Endothelial cell of umbilical vein (primary cell): ENCODE data around the gene FOXF1. TPM values are rescaled to one million over a fixed set of nuclear protein-coding genes. Genes with fewer than 3 reads are reported as not detected.

Experiments used
- BruUV-seq: library from RNA; stranded (reverse); fragments of 400-500 nt; replicated peaks from 2 replicates; lab custom pipeline; 2021; lab: Mats Ljungman, UMichigan
- CTCF ChIA-PET: fragments of 300-600, 350-600 bp; sonication (Branson Sonifier 250); formaldehyde crosslinking; loops from one replicate; lab custom pipeline; 2021; ENCODE audit warnings: antibody characterized with exemption, inconsistent platforms; lab: Charles Lee
- POLR2A ChIA-PET: fragments of 300-600, 350-600 bp; sonication (Branson Sonifier 250); formaldehyde crosslinking; loops from one replicate; lab custom pipeline; 2021; ENCODE audit warnings: antibody characterized with exemption, inconsistent platforms; lab: Charles Lee
- DNase-seq: peaks from one replicate; pipeline ENCODE4 v3.0.0-alpha.2; 2011; ENCODE audit warnings: low read depth, low spot score
- FAIRE-seq: peaks from 2 replicates; lab custom pipeline; 2011; peaks lifted over from hg19 to GRCh38; lab: Jason Lieb, UNC
- H2AFZ ChIP-seq: 2 replicates; pipeline ENCODE4 v1.6.0; 2012; ENCODE audit warnings: low read depth, low read length, control low read depth, inconsistent platforms
- H3K27ac ChIP-seq: 2 replicates; pipeline ENCODE4 v1.5.1; 2011; ENCODE audit warnings: low read depth, mild to moderate bottlenecking, control low read depth, low read length, moderate library complexity; ENCODE audit not compliant: insufficient read depth
- H3K27me3 ChIP-seq, 2 experiments: 2 replicates each; pipeline versions ENCODE4 v1.6.0 to v1.6.1; 2011; ENCODE audit warnings: low read length in 2 of 2, mixed read lengths in 1 of 2; ENCODE audit not compliant: control insufficient read depth in 2 of 2, insufficient read depth in 2 of 2
- H3K36me3 ChIP-seq, 2 experiments: 2 replicates in 1 of 2; 3 replicates in 1 of 2; pipeline ENCODE4 v1.5.1; 2011; ENCODE audit warnings: low read length in 2 of 2, mild to moderate bottlenecking in 1 of 2, moderate library complexity in 1 of 2; ENCODE audit not compliant: control insufficient read depth in 2 of 2, insufficient read depth in 2 of 2; ENCODE audit errors: extremely low read depth in 1 of 2
- H3K4me1 ChIP-seq: 3 replicates; pipeline ENCODE4 v1.5.1; 2011; ENCODE audit warnings: mild to moderate bottlenecking, low read length; ENCODE audit not compliant: control insufficient read depth, insufficient read depth; ENCODE audit errors: extremely low read depth
- H3K4me2 ChIP-seq: 2 replicates; pipeline ENCODE4 v1.6.1; 2011; ENCODE audit warnings: low read length, control low read depth, mixed read lengths; ENCODE audit not compliant: insufficient read depth
- H3K4me3 ChIP-seq, 3 experiments: fragments of 200-600 bp in 1 of 3; sonication (generic), shearing (Covaris generic) in 1 of 3; replicated peaks in 1 of 3; 2 replicates each; pipeline ENCODE4 v1.5.1; 2011 to 2016; ENCODE audit warnings: control low read depth in 3 of 3, low read length in 3 of 3, mild to moderate bottlenecking in 2 of 3, inconsistent platforms in 1 of 3, low read depth in 1 of 3, moderate library complexity in 1 of 3; ENCODE audit not compliant: insufficient read depth in 1 of 3
- H3K79me2 ChIP-seq: 2 replicates; pipeline ENCODE4 v1.6.0; 2012; ENCODE audit warnings: low read length, inconsistent platforms; ENCODE audit not compliant: control insufficient read depth, insufficient read depth
- H3K9ac ChIP-seq: replicated peaks from 2 replicates; pipeline ENCODE3; 2011; ENCODE audit warnings: low read length, control low read depth; ENCODE audit not compliant: insufficient read depth; ENCODE audit errors: extremely low read depth
- H3K9me1 ChIP-seq: replicated peaks from 3 replicates; pipeline ENCODE4 v1.6.0; 2011; ENCODE audit warnings: mild to moderate bottlenecking, low read length; ENCODE audit not compliant: control insufficient read depth, insufficient read depth; ENCODE audit errors: extremely low read depth
- H3K9me3 ChIP-seq: replicated peaks from 2 replicates; pipeline ENCODE4 v1.5.1; 2012; ENCODE audit warnings: low read length, inconsistent platforms; ENCODE audit not compliant: control insufficient read depth, insufficient read depth
- H4K20me1 ChIP-seq: replicated peaks from 2 replicates; pipeline ENCODE3; 2011; ENCODE audit warnings: mild to moderate bottlenecking, low read length; ENCODE audit not compliant: control insufficient read depth, insufficient read depth; ENCODE audit errors: extremely low read depth
- EZH2 ChIP-seq: IDR thresholded peaks from 2 replicates; pipeline ENCODE4 v1.6.1; 2012; ENCODE audit warnings: borderline replicate concordance, low read depth, mild to moderate bottlenecking, moderate library complexity, low read length, inconsistent platforms; ENCODE audit not compliant: severe bottlenecking
- FOS ChIP-seq: IDR thresholded peaks from 2 replicates; pipeline ENCODE4 v1.6.1; 2011; ENCODE audit warnings: mild to moderate bottlenecking, low read length, moderate library complexity, borderline replicate concordance; ENCODE audit not compliant: insufficient read depth
- GATA2 ChIP-seq: IDR thresholded peaks from 2 replicates; pipeline ENCODE4 v1.7.0; 2011; ENCODE audit warnings: low read depth, mild to moderate bottlenecking, moderate library complexity, mixed read lengths, low read length; ENCODE audit not compliant: insufficient read length, insufficient read depth
- JUN ChIP-seq: IDR thresholded peaks from 2 replicates; pipeline ENCODE4 v1.6.1; 2011; ENCODE audit warnings: borderline replicate concordance, low read depth; ENCODE audit not compliant: insufficient read length, insufficient read depth
- MAX ChIP-seq: IDR thresholded peaks from 2 replicates; pipeline ENCODE4 v1.6.1; 2011; ENCODE audit not compliant: insufficient read depth, insufficient read length
- MYC ChIP-seq: IDR thresholded peaks from one replicate; pipeline ENCODE4 v1.6.1; 2011; ENCODE audit warnings: mild to moderate bottlenecking, low read depth, low read length
- POLR2A ChIP-seq: IDR thresholded peaks from 2 replicates; pipeline ENCODE4 v1.6.1; 2012; ENCODE audit warnings: low read depth, mild to moderate bottlenecking, control low read depth, low read length
- POLR2AphosphoS5 ChIP-seq: IDR thresholded peaks from 2 replicates; pipeline ENCODE4 v1.6.1; 2012; ENCODE audit warnings: low read depth, mild to moderate bottlenecking, control low read depth, low read length, moderate library complexity; ENCODE audit not compliant: insufficient read depth
- dilution Hi-C: fragments of 300-500 bp; cut with MboI; formaldehyde crosslinking; loops from one replicate; pipeline ENCODE4 v1.15.0; 2019; ENCODE audit warnings: low sequenced_read_pairs; ENCODE audit not compliant: extremely low pct_ligation_motif_present
- intact Hi-C: fragments of 100-400 bp; cut with micrococcal nuclease; formaldehyde crosslinking; loops from one replicate; pipeline ENCODE4 v1.10.0; 2022
- polyA plus RNA-seq, 4 experiments: library from polyadenylated mRNA; depleted of rRNA in 3 of 4; stranded (reverse) in 3 of 4; unstranded in 1 of 4; fragments of >200 nt; gene quantifications; 2 replicates each; pipeline versions ENCODE4 v1.2.1 to v1.2.3, GENCODE V29; 2011 to 2012; ENCODE audit warnings: missing spikeins in 1 of 4
- total RNA-seq: library from RNA; stranded (reverse); gene quantifications from 2 replicates; pipeline ENCODE4 v1.2.3, GENCODE V29; 2021
- TF ChIP-seq, protein P1 (sequence below), 2 donors: IDR thresholded peaks; 1 replicate in 1 of 2; 2 replicates in 1 of 2; pipeline ENCODE4 v1.5.1; 2011; ENCODE audit warnings: low read length in 2 of 2, mild to moderate bottlenecking in 2 of 2, moderate library complexity in 2 of 2, control low read depth in 1 of 2, inconsistent platforms in 1 of 2, low read depth in 1 of 2; ENCODE audit not compliant: insufficient read depth in 1 of 2; ENCODE audit errors: extremely low read depth in 1 of 2

Gene FOXF1
- total and polyA plus RNA-seq, 2 donors (not counting 3 experiments of a cell fraction or from before 2014, with no cell fraction given), result 1.0 to 1.1 TPM

DNA sequence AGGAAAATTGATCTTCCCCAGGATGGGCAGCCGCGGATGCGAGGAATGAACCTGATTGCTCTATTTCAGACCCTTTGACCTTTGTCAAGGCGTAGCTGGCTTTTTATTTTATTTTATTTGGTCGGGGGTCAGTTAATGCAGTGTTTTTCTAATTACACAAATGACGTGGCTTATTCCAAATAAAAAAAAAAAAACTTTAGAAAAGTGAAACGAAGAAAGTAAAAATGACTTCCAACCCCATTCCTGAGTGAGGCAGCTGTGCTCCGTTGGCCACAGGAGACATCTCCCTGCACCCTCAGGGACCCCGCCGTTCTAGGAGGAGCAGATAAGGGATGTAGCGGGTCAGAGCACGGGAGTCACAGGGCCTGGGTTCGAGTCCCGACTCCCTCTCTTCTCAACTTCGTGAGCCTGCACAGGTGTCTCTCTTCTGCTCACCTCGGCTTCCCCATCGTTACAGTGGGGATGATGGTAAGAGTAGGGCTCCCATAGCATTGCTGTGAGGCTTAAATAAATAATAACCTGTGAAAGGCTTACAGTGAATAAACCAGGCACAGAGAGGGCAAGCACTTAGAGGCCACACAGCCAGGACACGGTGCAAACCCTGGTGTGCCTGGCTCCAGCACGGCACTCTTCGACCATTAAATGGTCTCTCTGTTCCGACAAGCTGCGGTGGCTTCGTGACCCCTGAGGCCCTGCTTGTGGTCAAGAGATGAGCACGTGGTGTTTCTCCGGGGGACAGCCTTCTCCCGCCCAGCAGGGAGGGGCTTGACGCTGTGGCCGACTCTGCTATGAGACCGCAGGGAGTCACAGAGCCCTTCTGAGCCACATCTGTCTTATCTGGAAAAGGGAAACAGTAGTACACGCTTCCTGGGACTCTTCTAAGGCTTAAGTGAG is 10.2 kb downstream of the FOXF1 start:
- dilution Hi-C loops, result no loop called here

More for the DNA sequence above, 10.2 kb downstream of the FOXF1 start:
- BruUV-seq, result no TSS peak
- DNase-seq (no peak), FAIRE-seq (no peak)
- no peak overlapping the region for H2AFZ ChIP-seq
- H4K20me1 ChIP-seq, result no peaks in the 10 kb centered on the region
- ChIA-PET CTCF (interaction anchor here (0.7 to 7.0 kb wide), 10 partner anchors 11 to 699 kb away, joined by 3 to 471 read pairs (median 4); no protein-coding TSS in a partner anchor), POLR2A (no interaction called here)
- intact Hi-C loops, result loop anchor here (1.0 kb wide), 3 partner anchors 268 to 476 kb away; no protein-coding TSS in a partner anchor
- H3K27me3 ChIP-seq, result peaks cover 16 to 20% of the 10 kb centered on the region in 2 experiments
- H3K4me2 ChIP-seq, result peak overlapping the region; percentile 14
- H3K9me3 ChIP-seq, result no peaks in the 10 kb centered on the region
- no peak overlapping the region for H3K27ac ChIP-seq
- no peak overlapping the region for H3K9ac ChIP-seq
- no peaks in the 10 kb centered on the region for H3K9me1 ChIP-seq
- no peak for TF ChIP-seq POLR2AphosphoS5
- no peak for TF ChIP-seq JUN
- no peak for TF ChIP-seq GATA2
- TF ChIP-seq, protein P1, sequence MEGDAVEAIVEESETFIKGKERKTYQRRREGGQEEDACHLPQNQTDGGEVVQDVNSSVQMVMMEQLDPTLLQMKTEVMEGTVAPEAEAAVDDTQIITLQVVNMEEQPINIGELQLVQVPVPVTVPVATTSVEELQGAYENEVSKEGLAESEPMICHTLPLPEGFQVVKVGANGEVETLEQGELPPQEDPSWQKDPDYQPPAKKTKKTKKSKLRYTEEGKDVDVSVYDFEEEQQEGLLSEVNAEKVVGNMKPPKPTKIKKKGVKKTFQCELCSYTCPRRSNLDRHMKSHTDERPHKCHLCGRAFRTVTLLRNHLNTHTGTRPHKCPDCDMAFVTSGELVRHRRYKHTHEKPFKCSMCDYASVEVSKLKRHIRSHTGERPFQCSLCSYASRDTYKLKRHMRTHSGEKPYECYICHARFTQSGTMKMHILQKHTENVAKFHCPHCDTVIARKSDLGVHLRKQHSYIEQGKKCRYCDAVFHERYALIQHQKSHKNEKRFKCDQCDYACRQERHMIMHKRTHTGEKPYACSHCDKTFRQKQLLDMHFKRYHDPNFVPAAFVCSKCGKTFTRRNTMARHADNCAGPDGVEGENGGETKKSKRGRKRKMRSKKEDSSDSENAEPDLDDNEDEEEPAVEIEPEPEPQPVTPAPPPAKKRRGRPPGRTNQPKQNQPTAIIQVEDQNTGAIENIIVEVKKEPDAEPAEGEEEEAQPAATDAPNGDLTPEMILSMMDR (IDR thresholded peaks at IDR 0.05; ENCODE audit: extremely low read depth in 1 of 2, insufficient read depth in 1 of 2, low read depth in 1 of 2, low read length in 2 of 2), result no peak
- no peak for TF ChIP-seq POLR2A
- no peak for TF ChIP-seq EZH2
- TF ChIP-seq FOS, result no peak
- no peak for TF ChIP-seq MAX
- TF ChIP-seq MYC, result no peak
- H3K79me2 ChIP-seq, result no peaks in the 10 kb centered on the region
- peaks cover 5% of the 10 kb centered on the region for H3K4me1 ChIP-seq
- no peaks in the 10 kb centered on the region for H3K36me3 ChIP-seq
- no peak overlapping the region for H3K4me3 ChIP-seq
